PC-9 (cell line): ENCODE data around the gene FAM222B. TPM values are rescaled to one million over a fixed set of nuclear protein-coding genes. Genes with fewer than 3 reads are reported as not detected.

Source experiments
- BruUV-seq: library from RNA; stranded (reverse); fragments of 400-500 nt; replicated peaks from 2 replicates; lab custom pipeline; 2021; lab: Mats Ljungman, UMichigan
- CTCF ChIA-PET: fragments of 300-600 bp; sonication (Branson Sonifier 250); formaldehyde crosslinking; loops from one replicate; lab custom pipeline; 2022; ENCODE audit warnings: antibody characterized with exemption; lab: Charles Lee
- POLR2A ChIA-PET: fragments of 300-600 bp; sonication (Branson Sonifier 250); formaldehyde crosslinking; loops from one replicate; lab custom pipeline; 2022; ENCODE audit warnings: antibody characterized with exemption; ENCODE audit not compliant: unreplicated experiment; lab: Charles Lee
- DNase-seq, 2 experiments: peaks; one replicate each; pipeline versions ENCODE4 v3.0.0 to v3.0.0-alpha.2; 2015 to 2022; ENCODE audit warnings: mixed read lengths in 1 of 2
- H2AFZ ChIP-seq: fragments of 200-600 bp; sonication (generic); 2 replicates; pipeline ENCODE4 v1.8.1; 2017; ENCODE audit warnings: antibody characterized with exemption
- H3F3A ChIP-seq: fragments of 200-600 bp; sonication (generic); 2 replicates; pipeline ENCODE4 v1.8.1; 2017; ENCODE audit warnings: antibody characterized with exemption, mild to moderate bottlenecking, low read depth; ENCODE audit not compliant: insufficient read depth
- H3K27ac ChIP-seq: fragments of 200-600 bp; sonication (generic); 2 replicates; pipeline ENCODE4 v1.6.1; 2016; ENCODE audit warnings: mixed run types
- H3K27me3 ChIP-seq: fragments of 200-600 bp; sonication (generic); 2 replicates; pipeline ENCODE4 v1.6.1; 2016; ENCODE audit warnings: low read depth, mixed run types; ENCODE audit not compliant: insufficient read depth
- H3K36me3 ChIP-seq: fragments of 200-600 bp; sonication (generic); 2 replicates; pipeline ENCODE4 v1.6.1; 2016; ENCODE audit warnings: low read depth, mixed run types
- H3K4me1 ChIP-seq: fragments of 200-600 bp; sonication (generic); replicated peaks from 2 replicates; pipeline ENCODE4 v1.6.1; 2016; ENCODE audit warnings: mixed run types; ENCODE audit not compliant: insufficient read depth
- H3K4me2 ChIP-seq: fragments of 200-600 bp; sonication (generic); 2 replicates; pipeline ENCODE4 v1.6.1; 2017; ENCODE audit warnings: mixed run types
- H3K4me3 ChIP-seq: fragments of 200-600 bp; sonication (generic); 2 replicates; pipeline ENCODE4 v1.6.1; 2016; ENCODE audit warnings: mixed run types
- H3K79me2 ChIP-seq: fragments of 200-600 bp; sonication (generic); 2 replicates; pipeline ENCODE4 v1.6.1; 2017; ENCODE audit warnings: low read depth, mixed run types
- H3K9me2 ChIP-seq: fragments of 200-600 bp; sonication (generic); 2 replicates; pipeline ENCODE4 v1.8.1; 2017; ENCODE audit warnings: mild to moderate bottlenecking; ENCODE audit not compliant: insufficient read depth
- H3K9me3 ChIP-seq: fragments of 200-600 bp; sonication (generic); 2 replicates; pipeline ENCODE4 v1.8.1; 2016; ENCODE audit warnings: low read depth; ENCODE audit not compliant: insufficient read depth
- H4K20me1 ChIP-seq: fragments of 200-600 bp; sonication (generic); 2 replicates; pipeline ENCODE4 v1.8.1; 2017; ENCODE audit not compliant: insufficient read depth
- CTCF ChIP-seq: fragments of 200-600 bp; sonication (generic); conservative IDR thresholded peaks from 2 replicates; pipeline ENCODE4 v1.6.1; 2017; ENCODE audit warnings: mixed run types, antibody characterized with exemption, mild to moderate bottlenecking, moderate library complexity
- EZH2 ChIP-seq: fragments of 200-600 bp; sonication (generic); IDR thresholded peaks from 2 replicates; pipeline ENCODE4 v1.8.0; 2017; ENCODE audit warnings: antibody characterized with exemption, low read depth
- intact Hi-C: fragments of 100-400 bp; cut with micrococcal nuclease; formaldehyde crosslinking; loops from one replicate; pipeline ENCODE4 v1.10.0; 2022; ENCODE audit not compliant: unreplicated experiment
- total RNA-seq: library from RNA; stranded (reverse); gene quantifications from 2 replicates; pipeline ENCODE4 v1.2.3, GENCODE V29; 2021

The FAM222B gene
- total RNA-seq, 1 experiment from 2014 or later = 26.4 TPM

- ChIA-PET POLR2A (interaction anchor here (0.5 to 0.6 kb wide), 2 partner anchors 73 to 162 kb away, joined by 3 to 6 read pairs; no protein-coding TSS in a partner anchor), CTCF (no interaction called here)
- no peak overlapping the region for H3K27ac ChIP-seq
- no peaks in the 10 kb centered on the region for H3K9me3 ChIP-seq
- no peaks in the 10 kb centered on the region for H3K9me2 ChIP-seq
- H3K36me3 ChIP-seq = no peaks in the 10 kb centered on the region
- H3K27me3 ChIP-seq = no peaks in the 10 kb centered on the region
- H2AFZ ChIP-seq = no peak overlapping the region
- no peak overlapping the region for H3K4me2 ChIP-seq
- no peaks in the 10 kb centered on the region for H3K4me1 ChIP-seq
- H3K4me3 ChIP-seq = no peak overlapping the region
- no peak for DNase-seq
- H3K79me2 ChIP-seq = no peaks in the 10 kb centered on the region
- BruUV-seq = no TSS peak
- TF ChIP-seq EZH2 = no peak
- no peak for TF ChIP-seq CTCF
- H3F3A ChIP-seq = 0 out of 2 replicates have a peak, but pooled peaks cover 3% of the 10 kb centered on the region
- intact Hi-C loops = no loop called here
- H4K20me1 ChIP-seq = no peaks in the 10 kb centered on the region
Measured at GRCh38 chr17:28861393-28862203, 19.0 kb upstream of the FAM222B start.

- Histone ChIP-seq H3K4me3 (no peak overlapping the region), H3K9me2 (no peaks in the 10 kb centered on the region), H3K79me2 (peaks cover 11% of the 10 kb centered on the region), H3K36me3 (no peaks in the 10 kb centered on the region), H4K20me1 (no peaks in the 10 kb centered on the region), H3K27me3 (no peaks in the 10 kb centered on the region), H3K4me2 (no peak overlapping the region), H3K27ac (no peak overlapping the region), H3F3A (peaks cover 3% of the 10 kb centered on the region; the same call in 1 of the 2 replicates), H3K4me1 (peaks cover 5% of the 10 kb centered on the region; the same call in 1 of the 2 replicates), H2AFZ (no peak overlapping the region), H3K9me3 (no peaks in the 10 kb centered on the region)
- no peak for DNase-seq
- POLR2A ChIA-PET = interaction anchor here (0.6 kb wide), 1 partner anchor 132 kb away, joined by 4 read pairs; the partner anchor contains the start of gene NEK8
- no TSS peak for BruUV-seq
- CTCF ChIA-PET = no interaction called here
- intact Hi-C loops = no loop called here
- TF ChIP-seq CTCF = no peak
Measured at GRCh38 chr17:28860363-28860808, 17.8 kb upstream of the FAM222B start.

GRCh38 chr17:28858801-28859355, 16.3 kb upstream of the FAM222B start:
- Histone ChIP-seq H3K27ac (no peak overlapping the region), H3K4me3 (no peak overlapping the region), H3K9me3 (no peaks in the 10 kb centered on the region), H3K36me3 (no peaks in the 10 kb centered on the region), H3K27me3 (no peaks in the 10 kb centered on the region), H2AFZ (no peak overlapping the region), H3K4me2 (no peak overlapping the region), H3F3A (peaks cover 3% of the 10 kb centered on the region; the same call in 1 of the 2 replicates), H3K9me2 (no peaks in the 10 kb centered on the region), H4K20me1 (no peaks in the 10 kb centered on the region), H3K4me1 (peaks cover 5% of the 10 kb centered on the region; the same call in 1 of the 2 replicates), H3K79me2 (peaks cover 15% of the 10 kb centered on the region)
- TF ChIP-seq EZH2 (no peak), CTCF (no peak)
- ChIA-PET POLR2A (interaction anchor here (0.8 kb wide), 1 partner anchor 372 kb away, joined by 10 read pairs; no protein-coding TSS in a partner anchor), CTCF (interaction anchor here (0.7 kb wide), 1 partner anchor 10 kb away, joined by 5 read pairs; no protein-coding TSS in a partner anchor)
- no peak for DNase-seq
- intact Hi-C loops = no loop called here
- BruUV-seq = no TSS peak
